ENCODE data around the gene ZNF197. TPM values are rescaled to one million over a fixed set of nuclear protein-coding genes. Genes with fewer than 3 reads are reported as not detected.

Gene ZNF197
- total RNA-seq, 1 experiment from 2014 or later, result 14.3 TPM

GRCh38 chr3:44680921-44681455, 56.2 kb downstream of the ZNF197 start:
- TF ChIP-seq CTCF (conservative IDR thresholded peaks at IDR 0.05; ENCODE audit: low read depth, low read length) (no peak), EZH2 (IDR thresholded peaks at IDR 0.05; ENCODE audit: borderline replicate concordance, low read depth, low read length, poor library complexity, severe bottlenecking) (no peak)
- DNase-seq (ENCODE audit: low spot score), result no peak
- no peaks in the 10 kb centered on the region for H3K9me3 ChIP-seq (ENCODE audit: low read depth, low read length, poor library complexity, severe bottlenecking)
- no peak overlapping the region for H3K4me3 ChIP-seq (ENCODE audit: low read depth, low read length, poor library complexity, severe bottlenecking)
- no TSS peak for BruUV-seq (replicated peaks)
- H3K27ac ChIP-seq (ENCODE audit: low read depth, low read length, poor library complexity, severe bottlenecking), result no peak overlapping the region
- ChIA-PET POLR2A (ENCODE audit: low non-redundant PET) (no interaction called here), CTCF (no interaction called here)
- H3K36me3 ChIP-seq (ENCODE audit: insufficient read depth, low read length, poor library complexity, severe bottlenecking), result no peaks in the 10 kb centered on the region
- intact Hi-C loops (cut with micrococcal nuclease; ENCODE audit: unreplicated experiment), result no loop called here
- H3K4me1 ChIP-seq (ENCODE audit: insufficient read depth, low read length, poor library complexity, severe bottlenecking), result no peaks in the 10 kb centered on the region
- H3K27me3 ChIP-seq (replicated peaks; ENCODE audit: insufficient read depth, low read depth, low read length, poor library complexity), result no peaks in the 10 kb centered on the region

GRCh38 chr3:44682182-44682896, 57.5 kb downstream of the ZNF197 start:
- ChIA-PET POLR2A (ENCODE audit: low non-redundant PET) (no interaction called here), CTCF (no interaction called here)
- Histone ChIP-seq H3K4me3 (ENCODE audit: low read depth, low read length, poor library complexity, severe bottlenecking) (no peak overlapping the region), H3K27me3 (replicated peaks; ENCODE audit: insufficient read depth, low read depth, low read length, poor library complexity) (no peaks in the 10 kb centered on the region), H3K36me3 (ENCODE audit: insufficient read depth, low read length, poor library complexity, severe bottlenecking) (no peaks in the 10 kb centered on the region), H3K9me3 (ENCODE audit: low read depth, low read length, poor library complexity, severe bottlenecking) (no peaks in the 10 kb centered on the region), H3K27ac (ENCODE audit: low read depth, low read length, poor library complexity, severe bottlenecking) (no peak overlapping the region), H3K4me1 (ENCODE audit: insufficient read depth, low read length, poor library complexity, severe bottlenecking) (no peaks in the 10 kb centered on the region)
- no peak for DNase-seq (ENCODE audit: low spot score)
- no peak for TF ChIP-seq EZH2 (IDR thresholded peaks at IDR 0.05; ENCODE audit: borderline replicate concordance, low read depth, low read length, poor library complexity, severe bottlenecking)
- no peak for TF ChIP-seq CTCF (conservative IDR thresholded peaks at IDR 0.05; ENCODE audit: low read depth, low read length)
- intact Hi-C loops (cut with micrococcal nuclease; ENCODE audit: unreplicated experiment), result no loop called here
- BruUV-seq (replicated peaks), result no TSS peak

GRCh38 chr3:44685128-44685800, 60.4 kb downstream of the ZNF197 start:
- DNase-seq (ENCODE audit: low spot score), result peak; percentile 45
- TF ChIP-seq CTCF (conservative IDR thresholded peaks at IDR 0.05; ENCODE audit: low read depth, low read length), result no peak
- no peak for TF ChIP-seq EZH2 (IDR thresholded peaks at IDR 0.05; ENCODE audit: borderline replicate concordance, low read depth, low read length, poor library complexity, severe bottlenecking)
- no TSS peak for BruUV-seq (replicated peaks)
- intact Hi-C loops (cut with micrococcal nuclease; ENCODE audit: unreplicated experiment), result no loop called here
- Histone ChIP-seq H3K4me1 (ENCODE audit: insufficient read depth, low read length, poor library complexity, severe bottlenecking) (no peaks in the 10 kb centered on the region), H3K9me3 (ENCODE audit: low read depth, low read length, poor library complexity, severe bottlenecking) (no peaks in the 10 kb centered on the region), H3K36me3 (ENCODE audit: insufficient read depth, low read length, poor library complexity, severe bottlenecking) (no peaks in the 10 kb centered on the region), H3K27me3 (replicated peaks; ENCODE audit: insufficient read depth, low read depth, low read length, poor library complexity) (no peaks in the 10 kb centered on the region), H3K27ac (ENCODE audit: low read depth, low read length, poor library complexity, severe bottlenecking) (no peak overlapping the region), H3K4me3 (ENCODE audit: low read depth, low read length, poor library complexity, severe bottlenecking) (peak overlapping the region; percentile 40)
- CTCF ChIA-PET, result no interaction called here
- POLR2A ChIA-PET (ENCODE audit: low non-redundant PET), result no interaction called here

All from A673 (cell line).